Measurements from ENCODE around the gene SLC38A3.
"Not testable (repeated sequence)": the region's sequence is repeated elsewhere in the genome, so short reads cannot be mapped to it uniquely, and the experiment has no call there.

Gene SLC38A3

DNA sequence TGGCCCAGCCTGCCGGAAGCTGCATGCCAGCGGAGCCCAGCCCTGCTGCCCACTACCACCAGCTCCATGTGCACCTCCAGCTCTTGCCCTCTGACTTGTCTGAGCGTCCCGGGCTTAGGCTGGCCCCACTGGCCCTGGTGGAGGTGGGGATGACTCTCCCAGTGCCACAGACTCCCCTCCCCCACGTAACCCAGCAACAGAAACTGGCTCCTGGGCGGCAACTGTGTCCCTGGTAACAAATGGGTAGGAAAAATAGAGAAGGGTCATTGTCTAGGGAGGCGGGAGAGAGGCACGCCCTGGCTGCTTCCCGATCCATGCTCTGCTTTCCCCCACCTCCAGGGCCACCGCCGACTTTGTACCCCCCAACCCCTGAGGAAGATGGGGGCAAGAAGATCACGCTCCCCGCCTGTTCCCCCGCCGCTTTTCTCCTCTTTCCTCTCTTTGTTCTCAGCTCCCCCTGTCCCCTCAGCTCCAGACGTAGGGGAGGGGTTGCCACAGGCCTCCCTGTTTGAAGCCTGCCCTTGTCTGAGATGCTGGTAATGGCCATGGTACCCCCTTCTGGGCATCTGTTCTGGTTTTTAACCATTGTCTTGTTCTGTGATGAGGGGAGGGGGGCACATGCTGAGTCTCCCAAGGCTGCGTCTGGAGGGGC, 53.1 kb downstream of the SLC38A3 start:
- TF ChIP-seq, protein P1, sequence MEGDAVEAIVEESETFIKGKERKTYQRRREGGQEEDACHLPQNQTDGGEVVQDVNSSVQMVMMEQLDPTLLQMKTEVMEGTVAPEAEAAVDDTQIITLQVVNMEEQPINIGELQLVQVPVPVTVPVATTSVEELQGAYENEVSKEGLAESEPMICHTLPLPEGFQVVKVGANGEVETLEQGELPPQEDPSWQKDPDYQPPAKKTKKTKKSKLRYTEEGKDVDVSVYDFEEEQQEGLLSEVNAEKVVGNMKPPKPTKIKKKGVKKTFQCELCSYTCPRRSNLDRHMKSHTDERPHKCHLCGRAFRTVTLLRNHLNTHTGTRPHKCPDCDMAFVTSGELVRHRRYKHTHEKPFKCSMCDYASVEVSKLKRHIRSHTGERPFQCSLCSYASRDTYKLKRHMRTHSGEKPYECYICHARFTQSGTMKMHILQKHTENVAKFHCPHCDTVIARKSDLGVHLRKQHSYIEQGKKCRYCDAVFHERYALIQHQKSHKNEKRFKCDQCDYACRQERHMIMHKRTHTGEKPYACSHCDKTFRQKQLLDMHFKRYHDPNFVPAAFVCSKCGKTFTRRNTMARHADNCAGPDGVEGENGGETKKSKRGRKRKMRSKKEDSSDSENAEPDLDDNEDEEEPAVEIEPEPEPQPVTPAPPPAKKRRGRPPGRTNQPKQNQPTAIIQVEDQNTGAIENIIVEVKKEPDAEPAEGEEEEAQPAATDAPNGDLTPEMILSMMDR (conservative IDR thresholded peaks at IDR 0.05; ENCODE audit: low read depth, low read length) = no peak
- no peak overlapping the region for H3K4me3 ChIP-seq (ENCODE audit: low read length)
- no peak for DNase-seq (ENCODE audit: low read depth)

DNA sequence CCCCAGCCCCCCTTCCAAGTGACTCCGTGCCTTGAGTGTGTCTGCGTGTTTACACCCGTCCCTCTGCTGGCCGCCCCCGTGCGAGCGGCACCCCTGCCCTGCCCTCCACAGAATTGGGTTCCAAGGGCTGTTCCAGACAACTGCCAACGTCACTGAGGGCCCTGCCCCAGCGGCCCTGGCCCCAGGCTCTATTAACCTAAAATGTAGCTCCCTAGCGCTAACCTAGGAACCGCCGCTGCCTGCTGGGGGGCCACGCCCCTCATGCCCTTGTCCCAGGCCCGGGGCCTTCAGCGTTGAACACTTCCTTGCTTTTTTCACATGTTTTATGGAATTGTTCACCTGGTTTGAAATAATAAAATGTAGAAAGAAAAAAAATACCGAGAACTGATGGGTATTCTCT, 53.9 kb downstream of the SLC38A3 start:
- no peak for DNase-seq (ENCODE audit: low read depth)
- TF ChIP-seq, protein P1 (conservative IDR thresholded peaks at IDR 0.05; ENCODE audit: low read depth, low read length) = peak; percentile 9
- H3K4me3 ChIP-seq (ENCODE audit: low read length) = no peak overlapping the region

DNA sequence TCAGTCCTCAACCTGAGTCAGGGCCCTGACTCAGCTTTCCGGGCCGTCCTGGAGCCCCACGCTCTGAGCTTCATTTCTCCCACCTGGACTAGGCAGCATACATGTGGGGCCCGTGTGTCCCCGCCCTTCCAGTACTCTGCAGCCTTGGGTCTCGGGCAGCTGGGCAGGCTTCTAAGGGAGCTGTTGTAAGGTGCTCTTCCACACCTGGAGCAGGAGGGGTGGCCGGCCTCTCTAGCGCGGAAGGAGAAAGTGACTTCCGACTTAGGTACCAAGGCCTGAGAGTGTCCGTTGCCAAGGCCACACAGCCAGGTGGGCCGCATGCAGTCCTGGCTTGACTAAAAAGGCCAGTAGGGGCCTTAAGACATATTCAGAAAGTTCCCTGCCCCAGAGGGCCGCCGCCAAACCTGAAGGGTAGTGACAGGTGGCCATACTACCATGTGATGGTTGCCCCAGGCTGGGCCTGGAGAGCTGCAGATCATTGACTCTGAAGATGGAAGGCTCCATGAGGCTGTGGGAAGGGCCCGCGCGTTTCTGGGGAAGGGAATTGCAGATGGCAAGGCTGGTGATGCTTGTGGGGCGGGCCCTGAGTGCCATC, 54.5 kb downstream of the SLC38A3 start:
- no peak overlapping the region for H3K4me3 ChIP-seq (ENCODE audit: low read length)
- TF ChIP-seq, protein P1 (conservative IDR thresholded peaks at IDR 0.05; ENCODE audit: low read depth, low read length) = no peak
- DNase-seq (ENCODE audit: low read depth) = no peak

DNA sequence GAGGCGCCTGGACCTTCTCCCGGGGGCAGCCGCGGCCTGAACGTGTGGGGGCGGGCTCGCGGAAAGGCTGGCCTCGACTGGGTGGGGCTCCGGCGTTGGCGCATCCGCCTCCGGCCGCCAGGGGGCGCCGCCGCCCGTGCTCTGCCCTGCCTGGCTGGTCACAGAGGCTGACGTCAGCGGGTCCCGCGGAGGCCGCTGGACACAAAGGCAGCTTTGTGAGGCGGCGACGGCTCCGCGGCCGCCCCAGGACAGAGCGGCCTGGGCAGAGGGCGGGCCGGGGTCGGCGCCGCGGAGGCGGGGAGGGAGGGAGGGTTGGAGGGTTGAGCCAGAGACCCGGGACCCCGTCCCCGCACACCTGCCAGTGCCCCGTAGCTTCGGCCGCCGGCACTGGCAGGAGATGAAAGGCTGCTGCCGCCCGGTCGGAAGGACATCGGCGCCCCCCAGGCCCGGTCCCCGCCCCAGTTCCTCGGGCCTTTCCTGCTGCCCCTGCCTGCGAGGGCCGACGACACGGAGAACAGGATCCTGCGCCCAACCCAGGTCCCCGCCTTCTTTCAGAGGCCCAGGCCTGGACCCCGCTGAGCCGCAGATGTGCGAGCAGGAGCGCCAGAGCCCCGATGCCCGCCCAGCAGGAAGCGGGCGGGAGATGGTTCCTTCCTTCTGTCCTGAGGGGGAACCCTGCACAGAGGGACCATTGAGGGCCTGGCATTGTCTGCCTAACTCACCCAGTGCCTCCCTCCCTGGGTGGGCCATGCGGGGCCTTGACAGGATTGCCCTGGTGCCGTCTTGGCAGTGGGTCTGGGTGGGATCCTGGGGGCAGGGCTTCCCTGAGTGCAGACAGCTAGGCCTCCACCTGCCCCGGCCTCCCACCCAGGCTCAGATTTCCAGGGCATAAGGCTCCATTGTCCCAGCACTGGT, 55.2 kb downstream of the SLC38A3 start:
- H3K4me3 ChIP-seq (ENCODE audit: low read length) = peak overlapping the region; percentile 41
- DNase-seq (ENCODE audit: low read depth) = peak; percentile 71
- TF ChIP-seq, protein P1 (conservative IDR thresholded peaks at IDR 0.05; ENCODE audit: low read depth, low read length) = peak; percentile 77

DNA sequence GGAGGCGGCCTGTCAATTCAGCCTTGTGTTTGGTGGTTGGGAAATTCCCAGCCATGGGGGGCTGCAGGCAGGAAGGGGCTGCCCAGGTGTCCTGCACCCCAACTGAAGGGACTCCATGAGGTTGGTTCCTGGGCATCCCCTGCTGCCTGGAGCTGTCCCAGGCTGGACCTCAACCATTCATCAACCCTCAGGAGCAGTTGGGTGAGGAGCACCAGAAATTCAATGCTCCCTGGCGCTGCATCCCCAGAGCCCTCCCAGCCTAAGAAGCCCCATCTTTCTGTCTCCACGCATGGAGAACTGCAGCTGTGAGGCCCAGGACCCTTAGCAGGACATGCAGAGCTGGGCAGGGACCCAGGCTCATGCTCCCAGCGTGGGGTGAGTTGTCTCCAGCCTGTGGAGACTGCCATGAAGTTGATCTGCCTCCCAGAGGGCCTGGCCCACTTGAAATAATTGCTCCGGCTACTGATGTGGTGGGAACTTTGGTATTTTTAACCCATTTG, 55.9 kb downstream of the SLC38A3 start:
- no peak for DNase-seq (ENCODE audit: low read depth)
- peak overlapping the region; percentile 41 for H3K4me3 ChIP-seq (ENCODE audit: low read length)
- TF ChIP-seq, protein P1 (conservative IDR thresholded peaks at IDR 0.05; ENCODE audit: low read depth, low read length) = no peak

DNA sequence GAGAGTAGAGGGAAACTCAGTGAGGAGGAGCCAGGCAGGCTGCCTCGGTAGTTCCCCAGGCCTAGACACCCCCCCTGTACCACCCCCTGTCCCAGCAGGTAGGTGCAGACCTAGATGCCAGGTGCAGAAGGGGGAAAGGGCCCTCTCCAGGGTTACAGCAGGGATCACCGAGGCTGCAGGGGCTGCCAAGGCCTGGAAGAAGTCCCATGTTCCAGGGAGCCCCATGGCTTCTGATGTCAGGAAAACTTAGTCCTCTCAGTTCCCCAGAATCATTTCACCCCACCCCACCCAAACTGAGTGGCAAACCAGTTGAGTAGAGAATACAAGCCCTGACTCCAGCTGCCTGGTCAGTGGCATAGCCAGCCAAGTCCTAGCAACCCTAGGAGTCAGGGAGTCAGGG, 56.4 kb downstream of the SLC38A3 start:
- DNase-seq (ENCODE audit: low read depth) = no peak
- no peak overlapping the region for H3K4me3 ChIP-seq (ENCODE audit: low read length)
- TF ChIP-seq, protein P1 (conservative IDR thresholded peaks at IDR 0.05; ENCODE audit: low read depth, low read length) = no peak

DNA sequence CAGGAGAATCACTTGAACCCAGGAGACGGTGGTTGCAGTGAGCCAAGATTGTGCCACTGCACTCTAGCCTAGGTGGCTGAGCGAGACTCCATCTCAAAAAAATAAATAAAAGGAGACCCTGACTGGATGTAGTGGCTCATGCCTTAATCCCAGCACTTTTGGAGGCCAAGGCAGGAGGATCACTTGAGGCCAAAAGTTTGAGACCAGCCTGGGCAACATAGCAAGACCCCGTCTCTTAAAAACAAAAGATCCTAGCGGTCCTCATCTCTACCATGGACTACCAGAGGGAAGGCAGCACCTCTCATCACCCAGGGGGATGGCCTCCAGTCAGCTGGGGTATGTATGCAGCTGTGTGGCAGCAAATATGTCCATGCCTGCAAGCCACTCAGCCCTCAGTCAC, 57.1 kb downstream of the SLC38A3 start:
- H3K4me3 ChIP-seq (ENCODE audit: low read length); DNase-seq (ENCODE audit: low read depth): not testable (repeated sequence)
